Measurements from ENCODE around the gene AGTR1.

The AGTR1 gene

DNA sequence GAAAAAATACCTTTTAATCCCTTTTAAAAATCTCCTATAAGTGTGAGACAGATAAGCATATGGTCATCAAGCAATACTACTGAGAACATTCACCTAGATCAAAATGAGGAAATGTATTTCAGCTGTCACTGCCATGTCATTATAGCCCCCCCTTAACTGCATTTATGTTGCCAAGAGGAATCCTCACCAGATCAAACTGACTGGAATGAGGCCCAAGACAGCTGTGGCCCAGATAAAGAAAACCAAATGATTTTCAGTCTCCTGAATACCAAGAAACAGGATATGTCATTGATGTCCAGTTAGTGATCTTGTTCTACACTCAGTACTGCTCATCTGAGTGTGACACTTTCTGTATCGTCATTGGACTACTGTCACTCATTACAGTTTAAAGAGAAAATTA is 94.8 kb downstream of the AGTR1 start:
- DNase-seq (ENCODE audit: low read depth) = no peak
- TF ChIP-seq POLR2A (IDR thresholded peaks at IDR 0.05; ENCODE audit: extremely low read depth, insufficient read length) (no peak), MYC (IDR thresholded peaks at IDR 0.05; ENCODE audit: low read depth, low read length) (no peak)
- TF ChIP-seq, protein P1, sequence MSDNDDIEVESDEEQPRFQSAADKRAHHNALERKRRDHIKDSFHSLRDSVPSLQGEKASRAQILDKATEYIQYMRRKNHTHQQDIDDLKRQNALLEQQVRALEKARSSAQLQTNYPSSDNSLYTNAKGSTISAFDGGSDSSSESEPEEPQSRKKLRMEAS (IDR thresholded peaks at IDR 0.05; ENCODE audit: low read depth, low read length) = no peak
- TF ChIP-seq, protein P2, sequence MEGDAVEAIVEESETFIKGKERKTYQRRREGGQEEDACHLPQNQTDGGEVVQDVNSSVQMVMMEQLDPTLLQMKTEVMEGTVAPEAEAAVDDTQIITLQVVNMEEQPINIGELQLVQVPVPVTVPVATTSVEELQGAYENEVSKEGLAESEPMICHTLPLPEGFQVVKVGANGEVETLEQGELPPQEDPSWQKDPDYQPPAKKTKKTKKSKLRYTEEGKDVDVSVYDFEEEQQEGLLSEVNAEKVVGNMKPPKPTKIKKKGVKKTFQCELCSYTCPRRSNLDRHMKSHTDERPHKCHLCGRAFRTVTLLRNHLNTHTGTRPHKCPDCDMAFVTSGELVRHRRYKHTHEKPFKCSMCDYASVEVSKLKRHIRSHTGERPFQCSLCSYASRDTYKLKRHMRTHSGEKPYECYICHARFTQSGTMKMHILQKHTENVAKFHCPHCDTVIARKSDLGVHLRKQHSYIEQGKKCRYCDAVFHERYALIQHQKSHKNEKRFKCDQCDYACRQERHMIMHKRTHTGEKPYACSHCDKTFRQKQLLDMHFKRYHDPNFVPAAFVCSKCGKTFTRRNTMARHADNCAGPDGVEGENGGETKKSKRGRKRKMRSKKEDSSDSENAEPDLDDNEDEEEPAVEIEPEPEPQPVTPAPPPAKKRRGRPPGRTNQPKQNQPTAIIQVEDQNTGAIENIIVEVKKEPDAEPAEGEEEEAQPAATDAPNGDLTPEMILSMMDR (IDR thresholded peaks at IDR 0.05; ENCODE audit: low read depth, low read length) = no peak
- H3K4me3 ChIP-seq (ENCODE audit: low read depth, low read length) = no peak overlapping the region
